ENCODE results near the gene PCSK7.
A peak's percentile ranks its signal among the peaks of the same experiment; 100 is the strongest.
"Not testable (repeated sequence)": the region's sequence is repeated elsewhere in the genome, so short reads cannot be mapped to it uniquely, and the experiment has no call there.

PCSK7 gene

DNA sequence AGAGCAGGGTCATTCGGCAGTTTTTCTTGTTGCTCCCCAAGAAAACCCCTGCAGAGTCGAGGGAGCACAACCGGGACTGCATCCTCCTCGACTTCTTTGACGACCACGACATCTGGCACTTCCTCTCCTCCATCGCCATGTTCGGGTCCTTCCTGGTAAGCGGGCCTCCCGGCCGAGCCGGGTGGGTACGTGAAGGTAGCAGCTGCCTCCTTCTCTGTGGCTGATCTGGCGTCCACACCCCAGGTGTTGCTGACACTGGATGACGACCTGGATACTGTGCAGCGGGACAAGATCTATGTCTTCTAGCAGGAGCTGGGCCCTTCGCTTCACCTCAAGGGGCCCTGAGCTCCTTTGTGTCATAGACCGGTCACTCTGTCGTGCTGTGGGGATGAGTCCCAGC lies 36.1 kb downstream of the PCSK7 start:
- no peak for DNase-seq

DNA sequence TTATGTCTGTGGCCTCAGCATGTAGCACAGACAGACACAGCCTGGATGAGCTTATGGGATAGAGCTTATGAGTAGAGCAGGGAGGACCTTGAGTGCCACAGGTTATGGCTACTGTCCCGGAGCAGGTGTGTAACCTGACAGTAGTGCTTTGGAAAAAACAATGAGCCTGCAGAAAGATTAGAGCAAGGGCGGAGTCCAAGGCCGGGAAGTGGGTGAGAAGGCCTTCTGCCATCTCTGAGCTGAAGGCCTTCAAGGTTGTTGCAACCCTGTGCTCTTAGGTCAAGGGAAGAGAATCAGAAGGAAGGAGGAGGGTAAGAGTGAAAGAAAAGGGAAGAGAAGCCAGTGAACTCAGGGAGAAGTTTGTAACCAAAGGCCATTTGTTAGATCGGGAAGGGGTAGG lies 36.6 kb downstream of the PCSK7 start:
- DNase-seq, result no peak

DNA sequence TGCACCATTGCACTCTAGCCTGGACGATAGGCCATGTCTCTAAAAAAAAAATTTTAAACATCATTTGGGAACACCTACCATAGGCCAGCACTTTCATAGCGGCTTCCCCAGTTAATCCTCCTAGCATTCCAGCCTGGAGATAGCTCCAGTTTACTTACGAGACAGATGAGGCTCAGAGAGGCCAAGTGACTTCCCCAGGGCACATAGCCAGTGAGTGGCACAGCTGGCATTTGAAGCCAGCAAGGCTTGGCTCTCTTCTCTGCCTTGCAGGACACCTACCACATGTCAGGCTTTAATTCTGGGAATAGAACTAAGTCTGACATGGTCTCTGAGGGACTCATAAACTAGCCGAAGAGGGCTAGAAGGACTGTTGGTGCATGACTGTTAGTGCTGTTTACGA lies 37.6 kb downstream of the PCSK7 start:
- DNase-seq, result no peak

DNA sequence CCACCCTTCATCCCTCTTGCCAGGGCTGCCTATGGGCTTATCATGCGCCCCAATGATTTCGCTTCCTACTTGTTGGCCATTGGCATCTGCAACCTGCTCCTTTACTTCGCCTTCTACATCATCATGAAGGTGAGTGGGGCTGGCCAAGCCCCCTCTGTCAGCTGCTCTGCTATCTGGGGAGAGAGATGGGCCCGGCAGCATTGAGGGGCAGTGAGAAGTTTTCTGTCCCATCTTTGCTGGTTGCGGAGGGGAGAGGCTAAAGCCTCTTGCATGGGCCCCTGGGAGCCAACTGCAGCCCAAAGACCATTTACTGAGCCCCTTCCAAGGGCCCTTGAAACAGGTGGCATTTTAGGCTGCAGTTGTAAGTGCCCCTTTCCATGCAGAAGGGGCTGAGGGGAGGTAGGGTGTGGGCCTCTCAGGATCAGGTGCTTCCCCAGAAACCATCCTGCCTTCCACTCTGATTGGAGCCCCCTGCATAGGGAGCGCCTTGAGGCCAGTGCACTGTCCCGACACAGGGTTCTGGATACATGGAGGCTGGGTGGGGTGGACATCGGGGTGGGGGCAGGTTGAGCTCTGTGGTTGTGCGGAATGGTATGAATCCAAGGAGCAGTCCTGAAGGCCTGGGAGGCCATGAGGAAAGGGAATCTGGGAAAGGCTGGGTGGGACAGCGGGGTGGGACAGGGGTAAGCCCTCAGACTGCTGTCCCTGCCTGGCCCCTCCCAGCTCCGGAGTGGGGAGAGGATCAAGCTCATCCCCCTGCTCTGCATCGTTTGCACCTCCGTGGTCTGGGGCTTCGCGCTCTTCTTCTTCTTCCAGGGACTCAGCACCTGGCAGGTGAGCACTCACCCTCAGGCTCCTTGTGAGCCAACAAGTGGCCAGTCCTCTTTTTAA lies 38.5 kb downstream of the PCSK7 start:
- no peak for DNase-seq

DNA sequence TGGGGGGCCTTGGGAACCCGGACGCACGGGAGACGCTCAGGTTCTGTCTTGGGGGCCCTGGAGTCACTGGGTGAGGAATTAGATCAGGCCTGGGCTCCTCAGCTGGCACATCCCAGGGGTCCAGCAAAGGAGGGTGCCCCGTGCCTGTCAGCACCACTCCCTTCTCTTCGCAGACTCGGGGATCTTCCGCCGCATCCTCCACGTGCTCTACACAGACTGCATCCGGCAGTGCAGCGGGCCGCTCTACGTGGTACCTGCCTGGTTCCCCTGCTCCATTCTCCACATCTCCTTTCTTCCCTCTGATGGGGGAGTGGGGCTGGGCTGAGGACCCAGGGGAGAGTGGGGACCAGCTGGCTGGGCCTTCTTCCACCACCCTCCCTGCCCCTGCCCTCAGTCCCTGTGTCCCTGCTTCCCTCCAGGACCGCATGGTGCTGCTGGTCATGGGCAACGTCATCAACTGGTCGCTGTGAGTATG lies 39.4 kb downstream of the PCSK7 start:
- no peak for DNase-seq

DNA sequence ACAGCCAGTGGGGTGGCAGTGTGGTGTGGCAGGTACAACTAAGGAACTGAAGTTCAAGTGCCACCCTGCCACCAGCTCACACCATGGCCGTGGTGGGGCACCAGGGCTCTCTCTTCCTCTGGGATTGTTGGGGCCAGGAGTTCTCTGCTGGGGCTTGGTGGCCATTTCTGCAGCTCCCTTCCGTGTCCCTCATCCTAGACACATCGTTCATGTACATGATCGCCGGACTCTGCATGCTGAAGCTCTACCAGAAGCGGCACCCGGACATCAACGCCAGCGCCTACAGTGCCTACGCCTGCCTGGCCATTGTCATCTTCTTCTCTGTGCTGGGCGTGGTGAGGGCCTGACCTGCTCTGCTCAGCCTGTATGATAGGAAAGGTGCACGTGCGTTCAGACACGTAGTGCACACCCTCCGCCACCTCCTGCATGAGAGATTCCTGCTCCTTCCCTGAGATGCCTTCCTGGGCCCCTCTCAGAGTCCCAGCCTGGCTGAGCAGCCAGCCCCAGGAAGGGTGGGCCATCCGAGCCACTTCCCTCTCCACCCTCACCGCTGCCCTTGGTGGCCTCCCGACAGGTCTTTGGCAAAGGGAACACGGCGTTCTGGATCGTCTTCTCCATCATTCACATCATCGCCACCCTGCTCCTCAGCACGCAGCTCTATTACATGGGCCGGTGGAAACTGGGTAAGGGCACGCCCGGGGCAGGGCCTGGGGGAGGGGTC lies 40.0 kb downstream of the PCSK7 start:
- DNase-seq, result no peak

DNA sequence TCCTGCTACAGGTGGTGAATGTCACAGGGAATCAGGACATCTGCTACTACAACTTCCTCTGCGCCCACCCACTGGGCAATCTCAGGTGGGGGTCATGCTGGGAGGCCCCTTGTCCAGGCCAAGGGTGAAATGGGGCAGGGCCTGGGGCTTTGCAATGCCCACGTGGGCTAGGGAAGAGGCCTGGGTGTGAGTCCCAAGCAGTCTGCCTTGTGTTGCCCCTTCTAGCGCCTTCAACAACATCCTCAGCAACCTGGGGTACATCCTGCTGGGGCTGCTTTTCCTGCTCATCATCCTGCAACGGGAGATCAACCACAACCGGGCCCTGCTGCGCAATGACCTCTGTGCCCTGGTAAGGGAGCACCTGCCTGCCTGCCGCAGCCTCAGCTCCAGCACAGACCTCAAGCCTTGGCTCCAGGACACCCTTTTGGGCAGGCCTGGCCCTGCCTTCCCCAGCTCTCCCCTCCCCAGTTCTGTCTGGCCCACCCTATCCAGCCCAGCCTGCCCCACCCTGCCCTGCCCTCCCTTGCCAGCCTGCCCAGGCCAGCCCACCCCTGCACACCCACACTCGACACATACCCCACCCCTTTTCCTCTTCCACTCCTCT lies 41.8 kb downstream of the PCSK7 start:
- DNase-seq, result no peak

DNA sequence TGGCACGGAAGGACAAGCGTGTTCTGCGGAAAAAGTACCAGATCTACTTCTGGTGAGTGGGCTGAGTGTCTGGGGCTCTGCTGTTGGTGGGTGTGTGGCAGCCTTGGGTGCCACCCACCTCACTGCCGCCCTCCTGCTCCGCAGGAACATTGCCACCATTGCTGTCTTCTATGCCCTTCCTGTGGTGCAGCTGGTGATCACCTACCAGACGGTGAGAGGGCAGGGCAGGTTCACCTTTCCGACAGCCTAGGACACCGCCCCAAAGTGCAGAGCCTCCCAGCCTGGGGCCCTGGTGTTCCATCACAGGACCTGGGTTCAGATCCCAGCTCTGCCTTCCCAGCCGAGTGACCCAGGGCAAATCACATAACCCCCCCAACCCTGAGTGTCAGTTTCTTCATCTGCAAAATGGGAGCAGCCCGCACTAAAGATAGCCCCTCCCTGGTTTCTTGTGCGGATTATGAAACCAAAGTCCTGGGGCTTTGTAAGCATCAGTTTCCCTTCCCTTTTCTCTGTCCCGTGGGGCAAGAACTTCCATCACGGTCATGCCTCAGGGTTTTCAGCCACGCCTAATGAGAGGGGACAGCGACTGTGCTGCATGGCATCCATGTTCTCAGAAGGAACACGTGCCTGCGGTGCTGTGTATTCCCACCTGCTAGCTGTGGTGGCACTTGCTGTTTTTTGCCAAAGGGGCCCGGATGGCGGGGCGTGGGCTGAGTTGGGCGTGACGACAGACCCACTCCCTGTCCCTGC lies 42.5 kb downstream of the PCSK7 start:
- no peak for DNase-seq

DNA sequence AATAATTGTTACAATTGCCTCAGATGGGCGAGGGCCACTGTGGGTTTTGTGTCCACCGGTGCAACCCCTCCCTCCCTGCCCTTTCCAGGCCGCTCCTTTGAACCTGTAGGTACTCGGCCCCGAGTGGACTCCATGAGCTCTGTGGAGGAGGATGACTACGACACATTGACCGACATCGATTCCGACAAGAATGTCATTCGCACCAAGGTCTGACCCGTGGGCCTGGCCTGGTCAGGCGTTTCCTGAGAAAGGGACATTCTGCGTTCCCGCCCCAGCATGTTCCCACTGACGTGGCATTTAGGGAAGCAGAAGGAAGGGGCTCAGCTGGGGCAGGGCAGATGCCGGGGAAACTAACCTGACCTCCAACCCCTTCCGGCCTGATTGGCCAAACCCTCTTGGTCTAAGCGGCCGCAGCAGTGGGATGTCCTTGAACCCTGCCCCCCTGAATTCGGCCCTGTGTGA lies 43.2 kb downstream of the PCSK7 start:
- DNase-seq, result no peak

DNA sequence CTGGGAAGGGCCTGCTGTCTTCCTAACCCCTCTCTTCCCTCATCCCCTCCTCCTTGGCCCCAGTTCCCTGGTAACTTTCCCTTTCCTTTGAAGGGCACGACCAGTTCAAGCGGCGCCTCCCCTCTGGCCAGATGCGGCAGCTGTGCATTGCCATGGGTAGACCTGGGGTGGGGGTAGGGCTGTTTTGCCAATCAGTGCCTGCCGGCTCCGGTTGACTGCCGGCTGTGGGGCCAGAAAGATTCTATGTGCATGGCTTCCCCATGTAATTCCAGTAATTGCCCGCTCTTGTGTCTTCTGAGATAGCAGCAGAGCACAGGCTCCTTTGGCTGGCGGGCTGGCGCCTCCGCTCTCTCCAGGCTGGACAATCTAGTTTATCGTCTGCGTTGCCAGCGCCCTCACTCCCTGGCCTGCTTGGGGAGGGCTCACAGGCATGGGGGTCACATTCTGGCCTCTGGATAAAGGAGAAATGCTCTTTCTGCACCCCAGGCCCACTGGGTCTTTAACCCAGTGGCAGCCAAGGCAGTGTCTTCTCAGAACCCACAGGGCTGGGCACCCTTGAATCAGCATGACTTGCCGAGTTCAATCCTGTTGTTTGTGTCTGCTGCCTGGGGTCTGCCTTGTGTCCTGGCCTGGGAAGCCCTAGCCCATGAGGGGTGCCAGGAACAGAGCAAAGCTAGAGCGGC lies 43.9 kb downstream of the PCSK7 start:
- no peak for DNase-seq

DNA sequence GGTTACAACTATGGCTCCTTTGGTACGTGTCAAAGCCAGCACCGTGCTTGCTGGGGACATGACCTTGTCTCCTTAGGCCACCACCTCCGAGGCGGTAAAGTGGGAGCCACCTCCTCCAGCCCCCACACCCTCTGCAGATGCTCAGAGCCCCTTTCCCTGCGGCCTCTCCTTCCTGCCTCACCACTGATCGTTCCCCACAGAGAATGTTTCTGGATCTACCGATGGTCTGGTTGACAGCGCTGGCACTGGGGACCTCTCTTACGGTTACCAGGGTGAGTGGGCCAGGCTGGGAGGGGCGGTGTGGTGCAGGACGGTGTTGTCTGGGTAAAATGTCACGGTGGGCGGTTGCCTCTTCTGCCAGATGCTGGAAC lies 44.5 kb downstream of the PCSK7 start:
- DNase-seq, result no peak

DNA sequence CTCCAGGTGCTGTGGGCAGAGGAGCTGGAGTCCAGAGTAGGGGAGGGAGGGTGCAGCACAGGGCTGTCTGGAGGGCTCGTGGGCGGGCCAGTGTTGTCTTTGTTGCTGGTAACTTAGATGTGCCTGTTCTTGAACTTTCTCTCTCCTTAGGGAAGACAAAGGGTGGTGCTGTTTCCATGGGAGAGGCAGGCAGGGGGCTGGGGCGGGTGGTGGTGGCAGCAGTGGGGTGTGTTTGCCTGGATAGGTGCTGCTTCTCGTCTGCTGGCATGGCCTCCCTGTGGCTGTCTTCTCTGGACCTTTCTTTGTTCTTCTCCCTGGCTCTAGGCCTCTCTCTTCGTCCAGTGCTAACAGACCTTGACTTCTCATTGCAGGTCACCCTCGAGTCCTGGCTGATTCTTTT lies 44.9 kb downstream of the PCSK7 start:
- DNase-seq, result no peak

DNA sequence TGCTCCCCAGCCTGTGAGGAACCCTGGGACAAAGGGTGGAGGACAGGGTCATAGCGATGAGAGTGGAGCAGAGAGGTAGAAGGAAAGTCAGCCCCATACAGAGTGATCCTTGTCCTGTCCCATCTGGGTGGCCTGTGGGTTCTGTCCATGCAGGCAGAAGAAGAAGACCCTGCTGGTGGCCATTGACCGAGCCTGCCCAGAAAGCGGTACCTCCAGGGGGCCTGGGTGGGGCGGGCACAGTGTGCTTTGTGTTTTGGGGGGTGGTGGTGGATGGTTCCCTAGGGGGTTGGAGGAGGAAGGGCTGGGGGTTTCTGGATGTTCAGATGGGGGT lies 45.5 kb downstream of the PCSK7 start:
- no peak for DNase-seq

DNA sequence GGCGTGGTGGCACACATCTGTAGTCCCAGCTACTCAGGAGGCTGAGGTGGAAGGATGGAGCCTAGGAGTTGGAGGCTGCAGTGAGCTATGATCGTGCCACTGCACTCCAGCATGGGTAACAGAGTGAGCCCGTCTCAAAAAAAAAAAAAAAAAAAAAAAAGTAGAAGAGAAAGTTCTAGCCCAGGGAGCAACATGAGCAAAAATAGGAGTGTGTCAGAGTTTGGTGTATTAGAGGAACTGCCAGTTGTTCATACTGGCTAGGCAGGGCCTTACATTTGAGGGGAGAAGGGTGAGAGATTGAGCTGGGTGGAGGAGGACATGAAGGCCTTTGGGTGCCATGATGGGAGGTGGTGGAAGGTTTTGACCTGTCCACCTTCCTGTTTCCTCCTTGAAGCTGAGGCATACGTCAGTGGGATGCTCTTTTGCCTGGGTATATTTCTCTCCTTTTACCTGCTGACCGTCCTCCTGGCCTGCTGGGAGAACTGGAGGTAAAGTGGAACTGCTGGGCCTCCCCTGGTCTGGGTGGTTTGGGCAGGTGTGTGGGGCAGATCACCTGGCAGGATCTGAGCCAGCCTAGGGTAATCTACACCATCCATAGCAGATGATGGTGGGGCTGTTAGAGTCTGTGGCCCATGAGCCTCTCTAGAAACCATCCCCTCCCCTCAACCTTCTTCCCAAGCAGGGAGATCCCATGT lies 46.0 kb downstream of the PCSK7 start:
- no peak for DNase-seq

DNA sequence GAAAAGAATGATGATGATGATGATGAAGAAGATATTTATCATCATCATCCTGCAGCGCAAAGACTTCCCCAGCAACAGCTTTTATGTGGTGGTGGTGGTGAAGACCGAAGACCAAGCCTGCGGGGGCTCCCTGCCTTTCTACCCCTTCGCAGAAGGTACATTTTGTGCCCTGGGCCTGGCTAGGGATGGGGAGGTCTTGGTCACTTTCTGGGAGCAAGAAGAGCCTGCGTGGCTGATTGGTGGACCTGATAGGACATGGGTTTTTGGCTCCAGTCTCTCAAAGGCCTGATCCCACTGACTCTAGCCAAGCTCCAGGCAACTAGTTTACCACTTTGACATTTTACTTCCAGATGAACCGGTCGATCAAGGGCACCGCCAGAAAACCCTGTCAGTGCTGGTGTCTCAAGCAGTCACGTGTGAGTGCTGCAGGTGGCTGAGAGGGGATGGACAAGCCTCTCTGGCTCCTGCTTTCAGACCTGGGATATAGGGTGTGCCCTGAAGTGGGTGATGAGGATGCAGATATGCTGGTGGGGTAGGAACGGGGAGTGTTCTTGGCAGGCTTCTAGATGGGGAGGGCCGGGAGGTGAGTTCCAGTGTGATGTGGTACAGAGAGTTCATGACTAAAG lies 48.0 kb downstream of the PCSK7 start:
- no peak for DNase-seq

DNA sequence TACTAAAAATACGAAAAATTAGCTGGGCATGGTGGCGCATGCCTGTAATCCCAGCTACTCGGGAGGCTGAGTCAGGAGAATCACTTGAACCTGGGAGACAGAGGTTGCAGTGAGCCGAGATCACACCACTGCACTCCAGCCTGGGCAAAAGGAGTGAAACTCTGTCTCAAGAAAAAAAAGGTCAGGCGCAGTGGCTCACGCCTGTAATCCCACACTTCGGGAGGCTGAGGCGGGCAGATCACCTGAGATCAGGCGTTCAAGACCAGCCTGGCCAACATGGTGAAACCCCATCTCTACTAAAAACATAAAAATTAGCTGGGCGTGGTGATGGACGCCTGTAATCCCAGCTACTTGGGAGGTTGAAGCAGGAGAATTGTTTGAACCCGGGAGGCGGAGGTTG lies 48.7 kb downstream of the PCSK7 start:
- DNase-seq, result not testable (repeated sequence)

DNA sequence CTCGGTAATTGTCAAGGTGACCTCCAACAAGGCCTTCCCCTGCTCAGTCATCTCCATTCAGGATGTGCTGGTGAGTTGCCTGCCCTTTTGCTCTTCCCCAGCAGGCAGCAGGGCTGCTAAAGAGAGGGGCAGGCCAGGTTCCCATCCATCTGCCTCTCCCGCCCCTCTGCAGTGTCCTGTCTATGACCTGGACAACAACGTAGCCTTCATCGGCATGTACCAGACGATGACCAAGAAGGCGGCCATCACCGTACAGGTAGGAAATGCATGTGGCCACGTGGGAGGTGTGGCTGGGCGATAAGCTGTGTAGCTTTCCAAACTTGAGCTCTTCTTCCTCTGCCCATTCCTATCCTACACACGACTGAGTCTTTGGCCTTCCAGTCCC lies 49.3 kb downstream of the PCSK7 start:
- no peak for DNase-seq

DNA sequence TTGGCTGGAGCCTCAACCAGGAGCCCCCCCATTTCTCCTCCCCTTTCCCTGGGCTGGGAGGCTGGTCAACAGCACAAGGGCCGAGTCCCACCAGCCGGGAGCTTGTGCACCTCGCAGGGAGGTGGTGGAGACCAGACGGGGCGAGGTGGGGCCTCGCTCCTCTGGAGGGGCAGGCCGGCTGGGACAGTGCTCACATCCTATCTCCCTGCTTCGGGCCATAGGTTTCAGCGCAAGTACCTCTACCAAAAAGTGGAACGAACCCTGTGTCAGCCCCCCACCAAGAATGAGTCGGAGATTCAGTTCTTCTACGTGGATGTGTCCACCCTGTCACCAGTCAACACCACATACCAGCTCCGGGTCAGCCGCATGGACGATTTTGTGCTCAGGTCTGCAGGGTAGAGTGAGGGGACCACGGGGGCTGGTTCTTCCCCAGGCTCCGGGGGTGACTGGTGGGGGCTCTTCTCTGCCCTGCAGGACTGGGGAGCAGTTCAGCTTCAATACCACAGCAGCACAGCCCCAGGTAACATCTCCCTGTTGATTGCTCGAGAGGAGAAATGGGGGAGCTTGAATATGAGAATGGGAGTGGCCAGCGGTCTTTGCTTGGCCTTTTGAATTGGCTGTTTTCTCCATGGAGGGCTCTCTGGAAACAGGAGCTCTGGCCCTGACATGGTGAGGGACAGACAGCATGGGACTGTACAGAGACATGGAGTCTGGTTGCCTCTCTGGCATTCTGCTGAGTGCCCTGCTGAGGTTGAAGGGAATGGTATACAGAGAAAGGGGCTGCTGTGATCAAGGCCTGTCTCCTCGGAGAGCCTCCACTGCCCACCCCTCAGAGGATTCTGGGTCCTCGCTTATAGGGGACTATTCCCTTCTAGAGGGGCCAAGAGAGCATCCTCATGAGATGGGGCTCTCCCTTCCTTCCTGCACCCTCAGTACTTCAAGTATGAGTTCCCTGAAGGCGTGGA lies 50.0 kb downstream of the PCSK7 start:
- DNase-seq, result no peak

DNA sequence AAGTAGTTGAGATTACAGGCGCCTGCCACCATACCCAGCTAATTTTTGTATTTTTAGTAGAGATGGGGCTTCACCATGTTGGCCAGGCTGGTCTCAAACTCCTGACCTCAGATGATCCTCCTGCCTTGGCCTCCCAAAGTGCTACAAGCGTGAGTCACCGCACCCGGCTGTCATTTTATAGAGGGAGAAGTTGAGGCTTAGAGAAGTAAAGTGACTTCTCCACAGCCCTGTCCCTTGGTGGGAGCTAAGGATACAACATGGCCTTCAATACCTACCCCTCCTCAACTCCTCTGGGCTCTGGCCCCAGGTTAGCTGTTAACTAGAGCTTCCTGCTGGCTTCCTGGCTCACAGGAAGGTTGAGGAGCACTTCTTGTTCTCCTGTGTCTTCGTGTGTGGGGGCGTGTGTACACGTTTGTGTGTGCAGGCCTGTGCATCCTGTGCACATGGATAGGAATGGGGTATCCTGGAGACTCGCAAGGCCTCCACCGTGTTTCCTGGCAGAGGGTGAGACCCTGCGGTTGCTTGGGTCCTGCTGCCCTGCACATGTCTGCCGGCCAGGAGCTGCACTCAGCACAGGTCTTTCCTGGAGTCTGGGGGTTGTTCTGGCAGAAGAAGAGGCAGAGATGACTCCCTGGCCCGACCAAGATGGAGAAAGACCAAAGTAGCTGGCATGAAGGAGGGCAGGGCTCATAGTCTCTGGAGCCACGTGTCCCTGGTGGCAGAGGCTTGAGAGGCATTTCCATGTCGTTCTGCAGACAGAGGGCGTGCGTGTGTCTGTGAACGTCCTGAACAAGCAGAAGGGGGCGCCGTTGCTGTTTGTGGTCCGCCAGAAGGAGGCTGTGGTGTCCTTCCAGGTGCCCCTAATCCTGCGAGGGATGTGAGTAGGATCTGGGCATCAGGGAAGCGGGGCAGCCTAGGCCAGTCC lies 51.0 kb downstream of the PCSK7 start:
- peak; percentile 48 to 64 for DNase-seq

Data from NCI-H1930 (cell line).